Ureter (tissue), 1 donor: ENCODE measurements around the gene NEMP1. TPM values are rescaled to one million over a fixed set of nuclear protein-coding genes. Genes with fewer than 3 reads are reported as not detected.

ENCODE experiments used
- DNase-seq: peaks from one replicate; pipeline ENCODE4 v3.0.0-alpha.2; 2020; ENCODE audit warnings: low spot score
- total RNA-seq: library from RNA; stranded (reverse); gene quantifications from one replicate; pipeline ENCODE4 v1.2.4, GENCODE V29; 2023
- donor health status: DM: yes; HTN: yes; CAD: no.

The NEMP1 gene
- total RNA-seq, 1 donor from 2014 or later: 12.5 TPM

GRCh38 chr12:57107456-57108155 lies 29.0 kb upstream of the NEMP1 start:
- no peak for DNase-seq

GRCh38 chr12:57106021-57106708 lies 27.6 kb upstream of the NEMP1 start:
- no peak for DNase-seq

GRCh38 chr12:57105011-57105753 lies 26.6 kb upstream of the NEMP1 start:
- no peak for DNase-seq

- no peak for DNase-seq
These were observed 25.8 kb upstream of the NEMP1 start for GRCh38 chr12:57104292-57104910.

- DNase-seq: no peak
These were observed 25.3 kb upstream of the NEMP1 start for GRCh38 chr12:57103856-57104255.

GRCh38 chr12:57101892-57102695 lies 23.5 kb upstream of the NEMP1 start:
- no peak for DNase-seq

GRCh38 chr12:57099766-57100165 lies 21.2 kb upstream of the NEMP1 start:
- DNase-seq: no peak

- DNase-seq: no peak
These were observed 20.6 kb upstream of the NEMP1 start for GRCh38 chr12:57099047-57099714.

- no peak for DNase-seq
These were observed 20.0 kb upstream of the NEMP1 start for GRCh38 chr12:57098546-57098945.

GRCh38 chr12:57097554-57097835 lies 18.9 kb upstream of the NEMP1 start:
- no peak for DNase-seq

GRCh38 chr12:57096748-57097553 lies 18.4 kb upstream of the NEMP1 start:
- DNase-seq: no peak

GRCh38 chr12:57096099-57096572 lies 17.5 kb upstream of the NEMP1 start:
- DNase-seq: peak; percentile 83

GRCh38 chr12:57095440-57095839 lies 16.8 kb upstream of the NEMP1 start:
- no peak for DNase-seq

- DNase-seq: no peak
These were observed 15.9 kb upstream of the NEMP1 start for GRCh38 chr12:57094208-57095160.

- DNase-seq: peak; percentile 84
These were observed 15.0 kb upstream of the NEMP1 start for GRCh38 chr12:57093415-57094207.

- DNase-seq: no peak
These were observed 14.4 kb upstream of the NEMP1 start for GRCh38 chr12:57092876-57093414.

- DNase-seq: no peak
These were observed 13.9 kb upstream of the NEMP1 start for GRCh38 chr12:57092529-57092862.
